Activated T-cell treated with anti-CD3 and anti-CD28 coated beads for 1 hour (primary cell): ENCODE data around the gene NEBL.

Experiments
- DNase-seq: peaks from one replicate; pipeline ENCODE4 v3.0.0-alpha.2; 2020; ENCODE audit warnings: low read depth

Gene NEBL

GRCh38 chr10:20903635-20904390 lies 6.7 kb upstream of the NEBL start:
- DNase-seq: no peak

GRCh38 chr10:20901110-20901509 lies 4.0 kb upstream of the NEBL start:
- no peak for DNase-seq

- DNase-seq: no peak
These were observed 1.9 kb upstream of the NEBL start for GRCh38 chr10:20898866-20899535.

- no peak for DNase-seq
These were observed 3.8 kb downstream of the NEBL start for GRCh38 chr10:20893297-20893696.

GRCh38 chr10:20892796-20893195 lies 4.3 kb downstream of the NEBL start:
- DNase-seq: no peak

GRCh38 chr10:20892011-20892585 lies 5.0 kb downstream of the NEBL start:
- DNase-seq: no peak

GRCh38 chr10:20891338-20891714 lies 5.8 kb downstream of the NEBL start:
- DNase-seq: no peak

GRCh38 chr10:20890491-20891337 lies 6.4 kb downstream of the NEBL start:
- DNase-seq: no peak

- DNase-seq: no peak
These were observed 7.1 kb downstream of the NEBL start for GRCh38 chr10:20890009-20890408.

- DNase-seq: no peak
These were observed 8.3 kb downstream of the NEBL start for GRCh38 chr10:20888620-20889330.

- DNase-seq: no peak
These were observed 9.2 kb downstream of the NEBL start for GRCh38 chr10:20887706-20888555.

- no peak for DNase-seq
These were observed 11.4 kb downstream of the NEBL start for GRCh38 chr10:20885678-20886077.

- no peak for DNase-seq
These were observed 13.6 kb downstream of the NEBL start for GRCh38 chr10:20883552-20883951.

- DNase-seq: no peak
These were observed 15.0 kb downstream of the NEBL start for GRCh38 chr10:20882091-20882490.

GRCh38 chr10:20879136-20879535 lies 18.0 kb downstream of the NEBL start:
- no peak for DNase-seq

- DNase-seq: no peak
These were observed 18.8 kb downstream of the NEBL start for GRCh38 chr10:20877986-20878983.

- DNase-seq: no peak
These were observed 19.6 kb downstream of the NEBL start for GRCh38 chr10:20877554-20877953.

- no peak for DNase-seq
These were observed 22.9 kb downstream of the NEBL start for GRCh38 chr10:20874261-20874660.

GRCh38 chr10:20871970-20872369 lies 25.1 kb downstream of the NEBL start:
- DNase-seq: no peak

- DNase-seq: no peak
These were observed 26.3 kb downstream of the NEBL start for GRCh38 chr10:20870834-20871233.
